Adrenal gland (tissue), 12 donors: ENCODE measurements around the gene FERD3L. TPM values are rescaled to one million over a fixed set of nuclear protein-coding genes. Genes with fewer than 3 reads are reported as not detected.

Experiments
- DNase-seq, 7 donors: peaks; one replicate each; pipeline ENCODE4 v3.0.0-alpha.2; 2019 to 2020
- H3K27ac ChIP-seq, 5 donors: fragments of 200-600 bp; sonication (generic) in 4 of 5; 1 replicate in 3 of 5; 2 replicates in 2 of 5; pipeline versions ENCODE4 v1.5.1 to v1.8.0; 2016 to 2020; ENCODE audit warnings: mild to moderate bottlenecking in 1 of 5
- H3K27me3 ChIP-seq: fragments of 200-600 bp; 2 replicates; pipeline ENCODE4 v1.8.0; 2021
- H3K36me3 ChIP-seq, 2 donors: fragments of 200-600 bp; replicated peaks in 1 of 2; 1 replicate in 1 of 2; 2 replicates in 1 of 2; pipeline versions ENCODE4 v1.5.1 to v1.8.0; 2018 to 2022
- H3K4me1 ChIP-seq, 2 donors: fragments of 200-600 bp; replicated peaks in 1 of 2; 1 replicate in 1 of 2; 2 replicates in 1 of 2; pipeline versions ENCODE4 v1.5.1 to v1.8.0; 2018 to 2021
- H3K4me3 ChIP-seq, 4 donors: fragments of 200-600 bp; sonication (generic) in 3 of 4; one replicate each; pipeline ENCODE4 v1.5.1; 2016 to 2018
- H3K9me3 ChIP-seq, 3 donors: fragments of 200-600 bp; sonication (generic) in 1 of 3; replicated peaks in 1 of 3; 1 replicate in 2 of 3; 2 replicates in 1 of 3; pipeline versions ENCODE4 v1.5.1 to v1.8.0; 2016 to 2021
- POLR2A ChIP-seq, 2 donors: fragments of 450-650 bp; IDR thresholded peaks; one replicate each; pipeline ENCODE4 v1.6.1; 2017; ENCODE audit warnings: antibody characterized with exemption in 2 of 2, mild to moderate bottlenecking in 2 of 2, moderate library complexity in 1 of 2
- WGBS, 4 donors: extraction: QIAGEN DNeasy Blood & Tissue Kit in 2 of 4; methylation state at CpG; one replicate each; pipeline versions ENCODE4 v1.1.5 to v1.1.7; 2013 to 2017; 5-methylcytosine and 5-hydroxymethylcytosine counted together
- intact Hi-C, 2 donors: fragments of 100-400 bp; cut with DNase I; formaldehyde crosslinking; loops; one replicate each; pipeline versions ENCODE4 v1.14.1 to v1.15.0; 2022 to 2023
- polyA plus RNA-seq, 3 donors: library from polyadenylated mRNA; stranded (reverse); fragments of 200-250 nt in 2 of 3; fragments of 350-450 nt in 1 of 3; fragmentation: Illumina TruSeq in 1 of 3; extraction: RNeasy Lipid Tissue Mini Kit (QIAGEN cat#74804) in 1 of 3; gene quantifications; one replicate each; pipeline ENCODE4 v1.2.3, GENCODE V29; 2013 to 2014
- total RNA-seq, 9 donors: library from RNA; depleted of rRNA in 4 of 9; stranded (reverse); fragments of >200 nt in 4 of 9; fragments of 120-200 nt in 1 of 9; fragmentation: NEBNext Ultra II Directional in 1 of 9; extraction: Animal tissue kit (Norgen Biotek cat#: 25700) in 1 of 9; gene quantifications; one replicate each; pipeline versions ENCODE4 v1.1.0 to v1.2.4, GENCODE V29; 2013 to 2023
- TF ChIP-seq, protein P1 (sequence below), 6 experiments: fragments of 450-650 bp in 4 of 6; fragments of 200-600 bp in 2 of 6; sonication (generic) in 1 of 6; IDR thresholded peaks; 1 replicate in 5 of 6; 2 replicates in 1 of 6; pipeline versions ENCODE4 v1.5.1 to v1.8.0; 2016 to 2021; ENCODE audit warnings: antibody characterized with exemption in 6 of 6, mild to moderate bottlenecking in 2 of 6, moderate library complexity in 1 of 6
- donor health status: healthy with polysubstance abuse.
- donor health status: Bipolar disorder and iron deficiency.
- donor health status: DM: yes; HTN: yes; CAD: no.
- donor health status: DM: no; HTN: no; CAD: no.
- donor health status: DM: no; HTN: no; CAD: no.
- donor health status: DM: yes; HTN: yes; CAD: no.

FERD3L gene
- total and polyA plus RNA-seq, 12 donors = not detected

DNA sequence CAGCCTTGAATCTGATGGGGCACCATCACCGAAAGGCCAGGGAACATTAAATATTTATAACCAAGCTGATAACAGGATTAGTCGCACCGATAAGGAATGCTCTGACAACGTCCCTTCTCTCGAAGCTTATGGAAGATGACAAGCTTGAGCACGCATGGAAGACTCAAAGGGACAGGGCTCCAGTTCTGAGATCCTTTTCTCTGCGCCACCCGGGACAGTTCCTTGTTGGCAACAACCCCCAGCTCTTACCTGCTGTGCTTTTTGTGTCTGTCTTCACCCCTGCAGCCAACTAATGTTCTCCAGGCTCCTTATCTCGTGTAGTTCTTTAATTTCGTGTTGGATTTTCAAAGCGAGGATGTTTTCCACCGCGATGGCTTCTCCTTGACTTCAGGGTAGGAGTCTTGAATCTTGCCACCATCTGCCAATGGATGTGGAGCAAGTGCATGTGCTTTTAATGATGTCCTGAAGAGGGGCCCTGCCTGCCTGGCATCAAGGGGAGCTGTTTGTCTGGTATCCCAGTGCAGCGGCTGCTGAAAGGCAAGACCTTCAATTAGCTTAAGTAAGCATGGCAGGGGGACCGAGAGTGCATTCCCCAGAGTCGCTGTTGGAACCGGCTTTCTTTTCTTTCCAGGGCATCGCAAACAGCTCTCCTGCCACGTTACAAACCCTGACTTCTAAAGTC is 354 bp upstream of the FERD3L start:
- no peaks in the 10 kb centered on the region for H3K4me1 ChIP-seq
- peaks cover 40% of the 10 kb centered on the region for H3K27me3 ChIP-seq
- intact Hi-C loops = no loop called here
- no peak for TF ChIP-seq POLR2A (IDR thresholded peaks at IDR 0.05)
- TF ChIP-seq, protein P1, sequence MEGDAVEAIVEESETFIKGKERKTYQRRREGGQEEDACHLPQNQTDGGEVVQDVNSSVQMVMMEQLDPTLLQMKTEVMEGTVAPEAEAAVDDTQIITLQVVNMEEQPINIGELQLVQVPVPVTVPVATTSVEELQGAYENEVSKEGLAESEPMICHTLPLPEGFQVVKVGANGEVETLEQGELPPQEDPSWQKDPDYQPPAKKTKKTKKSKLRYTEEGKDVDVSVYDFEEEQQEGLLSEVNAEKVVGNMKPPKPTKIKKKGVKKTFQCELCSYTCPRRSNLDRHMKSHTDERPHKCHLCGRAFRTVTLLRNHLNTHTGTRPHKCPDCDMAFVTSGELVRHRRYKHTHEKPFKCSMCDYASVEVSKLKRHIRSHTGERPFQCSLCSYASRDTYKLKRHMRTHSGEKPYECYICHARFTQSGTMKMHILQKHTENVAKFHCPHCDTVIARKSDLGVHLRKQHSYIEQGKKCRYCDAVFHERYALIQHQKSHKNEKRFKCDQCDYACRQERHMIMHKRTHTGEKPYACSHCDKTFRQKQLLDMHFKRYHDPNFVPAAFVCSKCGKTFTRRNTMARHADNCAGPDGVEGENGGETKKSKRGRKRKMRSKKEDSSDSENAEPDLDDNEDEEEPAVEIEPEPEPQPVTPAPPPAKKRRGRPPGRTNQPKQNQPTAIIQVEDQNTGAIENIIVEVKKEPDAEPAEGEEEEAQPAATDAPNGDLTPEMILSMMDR (IDR thresholded peaks at IDR 0.05) = no peak
- H3K4me3 ChIP-seq = no peak overlapping the region
- H3K27ac ChIP-seq = no peak overlapping the region
- H3K36me3 ChIP-seq = no peaks in the 10 kb centered on the region
- WGBS, 4 donors = 31 to 38% (median 33%) methylated on average over 18 to 19 of the region's 19 CpGs
- H3K9me3 ChIP-seq = no peaks in the 10 kb centered on the region
- DNase-seq = no peak

DNA sequence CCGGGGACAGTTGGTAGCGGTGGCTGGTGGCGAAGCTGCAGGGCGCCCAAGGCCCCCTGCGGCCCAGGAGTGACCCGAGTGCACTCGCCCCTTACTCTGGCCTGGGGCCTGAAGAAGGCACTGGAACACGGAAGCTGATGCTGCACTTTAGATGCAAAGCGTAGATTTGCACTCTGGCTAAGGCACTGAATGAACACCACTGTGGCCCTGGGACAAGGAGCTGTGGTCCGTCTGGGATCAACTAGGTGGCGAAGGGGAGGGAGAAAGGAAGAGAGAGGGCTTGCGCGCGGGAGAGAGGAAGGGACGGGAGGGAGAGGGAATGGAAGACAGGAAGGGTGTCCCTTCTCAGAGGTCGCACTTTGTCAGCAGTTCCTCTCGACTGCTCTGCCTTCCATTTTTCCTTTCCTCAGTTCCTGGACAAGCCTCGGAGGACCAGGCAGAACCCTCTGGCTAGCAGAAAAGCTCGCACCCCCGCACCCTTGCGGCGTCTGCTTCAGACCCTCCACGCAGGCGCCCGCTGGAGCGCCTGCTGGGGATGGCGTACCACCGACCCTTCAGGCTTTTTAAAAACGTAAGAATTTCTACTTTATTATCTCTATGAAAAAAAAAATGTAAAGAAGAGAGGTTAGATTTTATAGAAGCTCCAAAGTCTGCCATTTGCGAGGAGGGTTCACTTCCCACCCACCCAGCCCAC is 1.2 kb downstream of the FERD3L start:
- H3K27ac ChIP-seq = no peak overlapping the region
- WGBS, 4 donors = 40 to 48% (median 42%) methylated on average over 23 to 30 of the region's 30 CpGs
- TF ChIP-seq, protein P1 (IDR thresholded peaks at IDR 0.05) = no peak
- TF ChIP-seq POLR2A (IDR thresholded peaks at IDR 0.05) = no peak
- no peaks in the 10 kb centered on the region for H3K9me3 ChIP-seq
- H3K27me3 ChIP-seq = peaks cover 40% of the 10 kb centered on the region
- no peaks in the 10 kb centered on the region for H3K4me1 ChIP-seq
- no peaks in the 10 kb centered on the region for H3K36me3 ChIP-seq
- no peak for DNase-seq
- no peak overlapping the region for H3K4me3 ChIP-seq
- intact Hi-C loops = no loop called here

GRCh38 chr7:19139706-19140327 is 5.4 kb downstream of the FERD3L start:
- Histone ChIP-seq H3K27ac (no peak overlapping the region), H3K4me3 (no peak overlapping the region), H3K4me1 (no peaks in the 10 kb centered on the region), H3K36me3 (no peaks in the 10 kb centered on the region), H3K27me3 (peaks cover 15% of the 10 kb centered on the region), H3K9me3 (no peaks in the 10 kb centered on the region)
- DNase-seq = no peak
- 77 to 79% (median 78%) methylated on average over 4 of the region's 4 CpGs for WGBS, 4 donors
- intact Hi-C loops = no loop called here
- TF ChIP-seq, protein P1 (IDR thresholded peaks at IDR 0.05) = no peak
- TF ChIP-seq POLR2A (IDR thresholded peaks at IDR 0.05) = no peak

GRCh38 chr7:19133886-19134285 is 11.3 kb downstream of the FERD3L start:
- intact Hi-C loops = no loop called here
- Histone ChIP-seq H3K4me3 (no peak overlapping the region), H3K4me1 (no peaks in the 10 kb centered on the region), H3K27me3 (no peaks in the 10 kb centered on the region), H3K9me3 (no peaks in the 10 kb centered on the region), H3K27ac (no peak overlapping the region), H3K36me3 (no peaks in the 10 kb centered on the region)
- WGBS, 4 donors = 48 to 52% (median 50%) methylated on average over 4 of the region's 4 CpGs
- no peak for DNase-seq
- TF ChIP-seq POLR2A (IDR thresholded peaks at IDR 0.05) = no peak
- TF ChIP-seq, protein P1 (IDR thresholded peaks at IDR 0.05) = no peak
